LNCaP clone FGC (cell line): ENCODE measurements around the gene NRXN2.

ENCODE experiments used
- DNase-seq: peaks from one replicate; pipeline ENCODE4 v3.0.0-alpha.2; 2011; ENCODE audit warnings: low read depth
- H3K4me3 ChIP-seq: 2 replicates; pipeline ENCODE4 v1.5.1; 2011; ENCODE audit warnings: mild to moderate bottlenecking, low read depth, low read length, control low read depth
- TF ChIP-seq, protein P1 (sequence below): IDR thresholded peaks from 2 replicates; pipeline ENCODE4 v1.5.1; 2012; ENCODE audit warnings: mild to moderate bottlenecking; ENCODE audit not compliant: control insufficient read depth, insufficient read depth; ENCODE audit errors: extremely low read depth

NRXN2 gene

DNA sequence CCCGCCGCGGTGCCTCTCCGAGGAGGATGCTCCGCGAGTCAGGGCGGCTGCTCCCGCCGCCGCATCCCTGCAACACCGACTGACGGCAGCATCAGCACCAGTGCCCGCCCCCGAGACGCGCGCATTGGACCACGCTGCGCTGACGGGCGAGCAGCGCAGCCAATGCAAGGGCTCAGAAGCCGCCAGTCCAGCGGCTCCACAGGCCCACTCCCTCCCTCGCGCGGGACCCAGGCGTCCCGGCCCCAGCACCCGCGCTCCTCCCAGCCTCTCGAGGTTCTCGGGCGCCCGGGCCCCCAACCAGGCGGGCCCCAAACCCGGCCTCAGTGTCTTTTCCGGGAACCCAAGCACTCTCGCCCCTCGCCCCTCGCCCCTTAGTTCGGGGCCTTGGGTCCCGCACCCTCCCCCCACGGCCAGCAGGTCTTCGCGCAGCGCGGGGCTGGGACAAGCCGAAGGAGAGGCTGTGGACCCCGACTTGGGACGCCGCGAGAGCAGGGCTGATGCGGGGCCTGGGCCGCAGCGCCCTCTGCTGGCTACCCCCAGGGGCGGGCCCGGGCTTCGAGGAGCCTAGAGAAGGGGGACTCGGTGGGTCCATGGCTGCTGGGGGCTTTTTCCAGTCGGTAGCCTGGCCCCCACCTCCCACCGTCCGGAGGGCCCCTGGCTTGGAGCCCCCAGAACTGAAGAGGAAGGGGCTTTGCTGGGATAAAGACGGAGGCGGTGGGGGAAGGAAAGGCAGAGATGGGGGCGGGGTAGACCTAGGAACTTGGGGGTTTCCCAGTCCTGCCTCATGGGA lies at the start of gene NRXN2:
Gene NRXN2 (minus strand): TSS at position 81 of the 790 bp plus-strand sequence. CDS start 9,498 bp downstream, outside the sequence.
- H3K4me3 ChIP-seq, result peak within 1 kb of the TSS; percentile 57
- TF ChIP-seq, protein P1, sequence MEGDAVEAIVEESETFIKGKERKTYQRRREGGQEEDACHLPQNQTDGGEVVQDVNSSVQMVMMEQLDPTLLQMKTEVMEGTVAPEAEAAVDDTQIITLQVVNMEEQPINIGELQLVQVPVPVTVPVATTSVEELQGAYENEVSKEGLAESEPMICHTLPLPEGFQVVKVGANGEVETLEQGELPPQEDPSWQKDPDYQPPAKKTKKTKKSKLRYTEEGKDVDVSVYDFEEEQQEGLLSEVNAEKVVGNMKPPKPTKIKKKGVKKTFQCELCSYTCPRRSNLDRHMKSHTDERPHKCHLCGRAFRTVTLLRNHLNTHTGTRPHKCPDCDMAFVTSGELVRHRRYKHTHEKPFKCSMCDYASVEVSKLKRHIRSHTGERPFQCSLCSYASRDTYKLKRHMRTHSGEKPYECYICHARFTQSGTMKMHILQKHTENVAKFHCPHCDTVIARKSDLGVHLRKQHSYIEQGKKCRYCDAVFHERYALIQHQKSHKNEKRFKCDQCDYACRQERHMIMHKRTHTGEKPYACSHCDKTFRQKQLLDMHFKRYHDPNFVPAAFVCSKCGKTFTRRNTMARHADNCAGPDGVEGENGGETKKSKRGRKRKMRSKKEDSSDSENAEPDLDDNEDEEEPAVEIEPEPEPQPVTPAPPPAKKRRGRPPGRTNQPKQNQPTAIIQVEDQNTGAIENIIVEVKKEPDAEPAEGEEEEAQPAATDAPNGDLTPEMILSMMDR, result peak; percentile 84
- peak; percentile 44 for DNase-seq

DNA sequence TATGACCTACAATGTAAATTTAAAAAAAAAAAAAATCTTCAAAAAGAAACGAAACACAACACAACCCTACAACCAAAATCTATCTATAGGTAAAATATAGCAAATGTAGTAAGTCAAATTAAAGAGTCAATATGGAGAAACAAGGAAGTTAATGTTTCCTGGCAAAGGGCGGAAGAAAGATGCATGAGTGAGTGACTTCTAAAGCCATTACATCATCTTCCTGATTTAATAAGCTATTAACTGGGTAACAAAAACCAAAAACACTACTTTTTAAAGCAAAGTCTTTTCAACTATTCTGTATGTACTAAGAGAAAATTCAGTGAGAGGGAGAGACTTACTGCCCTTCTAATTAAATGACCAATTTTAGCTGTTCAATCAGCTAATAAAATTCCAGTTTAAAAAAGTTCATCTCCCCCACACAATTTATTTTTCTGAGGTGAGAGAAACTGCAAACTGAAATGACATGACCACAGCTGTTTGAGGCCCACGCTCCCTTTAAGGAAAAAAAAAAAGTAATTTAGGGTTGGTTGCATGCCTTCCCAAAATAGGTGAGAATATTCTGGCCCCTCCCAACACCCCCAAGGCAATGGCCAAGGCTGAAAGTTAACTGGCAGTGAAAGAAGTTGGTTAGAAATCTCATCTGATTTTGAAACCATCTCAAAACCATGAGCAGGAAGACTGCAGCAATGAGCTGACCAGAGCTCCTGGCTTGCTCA lies 49.5 kb upstream of the NRXN2 start:
- TF ChIP-seq, protein P1, result no peak
- DNase-seq, result no peak
- H3K4me3 ChIP-seq, result no peak overlapping the region

DNA sequence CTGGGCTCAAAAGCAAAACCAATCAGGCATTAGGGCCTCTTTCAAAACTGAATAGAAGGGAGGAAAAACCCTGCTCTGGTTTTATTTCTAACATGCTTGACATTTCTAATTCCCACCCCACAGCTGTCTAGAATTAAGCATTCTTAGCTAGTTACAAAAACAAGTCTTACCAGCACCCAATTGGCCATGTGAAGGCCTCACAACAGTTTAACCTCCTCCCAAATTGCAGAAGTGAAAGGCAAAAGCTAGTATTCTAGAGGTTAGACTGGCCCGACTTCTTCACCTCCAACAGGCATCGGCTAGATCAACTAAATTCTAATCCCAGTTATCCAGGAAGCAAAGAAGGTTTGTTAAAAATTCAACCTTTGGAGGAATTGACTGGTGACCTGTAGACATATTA lies 48.9 kb upstream of the NRXN2 start:
- H3K4me3 ChIP-seq, result no peak overlapping the region
- TF ChIP-seq, protein P1, result no peak
- no peak for DNase-seq

DNA sequence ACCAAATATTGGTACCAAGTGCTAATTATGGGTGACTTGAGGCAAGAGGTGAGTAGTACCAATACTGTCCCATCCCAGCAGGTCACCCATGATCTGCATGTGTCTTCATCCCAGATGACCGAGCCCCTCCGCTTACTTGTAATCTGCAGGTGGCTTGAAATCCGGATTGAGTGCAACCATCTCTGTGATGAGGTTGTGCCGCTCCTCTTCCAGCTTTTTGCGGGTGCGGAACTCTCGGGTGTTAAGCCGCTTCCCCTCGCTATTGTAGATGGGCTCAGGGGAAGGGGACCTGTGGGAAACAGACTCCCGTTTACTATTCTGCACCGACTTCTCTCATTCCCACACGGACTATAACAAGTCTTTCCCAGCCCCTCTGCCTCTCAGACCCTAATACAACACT lies 47.1 kb upstream of the NRXN2 start:
- DNase-seq, result no peak
- no peak overlapping the region for H3K4me3 ChIP-seq
- TF ChIP-seq, protein P1, result no peak

DNA sequence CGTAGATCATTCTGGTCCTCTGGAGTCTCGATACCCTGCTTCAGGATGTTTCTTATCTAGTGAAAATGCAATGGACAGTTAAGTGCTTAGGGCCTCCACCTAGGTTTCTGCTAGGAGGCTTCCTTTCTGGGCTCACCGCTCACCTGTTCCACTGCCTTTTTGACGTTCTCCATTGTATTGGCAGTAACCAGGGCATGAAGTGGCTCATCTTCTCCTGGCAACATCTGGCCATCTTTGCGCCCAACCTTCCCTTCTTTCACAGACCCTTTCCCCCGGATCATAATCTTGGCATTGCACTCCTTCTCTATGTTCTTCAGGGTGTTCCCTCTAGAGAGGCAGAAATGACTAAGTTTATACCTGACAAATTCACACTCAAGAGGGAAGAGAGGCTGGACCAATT lies 46.3 kb upstream of the NRXN2 start:
- no peak for DNase-seq
- no peak overlapping the region for H3K4me3 ChIP-seq
- TF ChIP-seq, protein P1, result no peak

DNA sequence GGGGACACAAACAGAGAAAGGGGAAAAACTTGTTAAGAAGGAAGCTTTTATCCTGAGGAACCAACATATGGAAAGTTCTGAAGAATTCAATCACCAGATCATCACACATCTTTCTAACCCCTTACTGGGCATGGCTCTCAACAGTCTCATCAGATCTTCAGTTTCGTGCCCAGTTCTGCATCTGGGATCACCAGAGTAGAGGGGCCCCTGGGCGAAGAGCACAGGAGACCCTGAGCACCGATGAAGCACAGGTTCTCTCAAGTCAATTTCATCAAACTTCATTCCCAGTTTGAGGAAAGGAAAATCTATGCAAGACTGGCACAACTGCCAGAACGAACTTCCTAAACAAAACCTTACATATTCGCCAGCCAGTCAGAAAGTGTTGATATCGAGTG lies 45.3 kb upstream of the NRXN2 start:
- TF ChIP-seq, protein P1, result no peak
- H3K4me3 ChIP-seq, result no peak overlapping the region
- no peak for DNase-seq
